ENCODE results near the gene IQCE.

IQCE gene

GRCh38 chr7:2558629-2559282, at the start of gene IQCE:
TSS of gene IQCE (plus strand) at chr7:2558979. CDS start at chr7:2559182, 203 bp downstream.
- peak; percentile 84 to 85 for DNase-seq (ENCODE audit: low read depth in 1 of 2, low spot score in 1 of 2)

DNA sequence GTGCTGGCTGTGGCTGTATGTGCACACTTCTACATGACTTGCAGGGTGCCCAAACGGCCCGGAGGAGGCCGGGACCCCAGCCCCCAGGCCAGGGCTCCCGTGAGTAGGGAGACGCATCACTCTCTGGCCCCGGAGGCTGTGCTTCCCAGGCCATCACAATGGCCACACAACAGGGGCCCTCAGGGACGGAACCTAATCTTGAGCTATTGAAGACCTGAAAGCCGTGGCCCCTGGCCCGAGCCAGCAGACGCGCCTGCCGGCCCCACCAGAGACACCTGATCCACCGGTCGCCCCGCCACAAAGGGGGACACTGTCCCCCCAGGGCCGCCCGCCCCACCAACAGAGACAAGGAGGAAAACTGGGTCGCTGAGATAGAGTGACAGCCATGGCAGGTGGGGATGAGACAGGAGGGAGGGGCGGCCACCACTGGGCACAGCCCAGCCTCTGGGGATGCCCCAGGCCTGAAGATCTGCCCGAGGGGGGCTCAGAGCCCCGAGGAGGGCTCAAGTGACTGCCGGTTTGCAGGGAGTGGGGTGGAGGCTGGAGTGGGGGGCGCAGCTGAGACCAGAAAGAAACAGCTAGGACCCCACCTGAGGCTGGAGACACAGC, 49.4 kb upstream of the IQCE start:
- no peak for DNase-seq (ENCODE audit: low read depth in 1 of 2, low spot score in 1 of 2)

GRCh38 chr7:2510130-2510776, 48.5 kb upstream of the IQCE start:
- DNase-seq (ENCODE audit: low read depth in 1 of 2, low spot score in 1 of 2) = no peak

GRCh38 chr7:2510909-2511768, 47.6 kb upstream of the IQCE start:
- DNase-seq (ENCODE audit: low read depth in 1 of 2, low spot score in 1 of 2) = peak in 1 of 2 donors; percentile 37

DNA sequence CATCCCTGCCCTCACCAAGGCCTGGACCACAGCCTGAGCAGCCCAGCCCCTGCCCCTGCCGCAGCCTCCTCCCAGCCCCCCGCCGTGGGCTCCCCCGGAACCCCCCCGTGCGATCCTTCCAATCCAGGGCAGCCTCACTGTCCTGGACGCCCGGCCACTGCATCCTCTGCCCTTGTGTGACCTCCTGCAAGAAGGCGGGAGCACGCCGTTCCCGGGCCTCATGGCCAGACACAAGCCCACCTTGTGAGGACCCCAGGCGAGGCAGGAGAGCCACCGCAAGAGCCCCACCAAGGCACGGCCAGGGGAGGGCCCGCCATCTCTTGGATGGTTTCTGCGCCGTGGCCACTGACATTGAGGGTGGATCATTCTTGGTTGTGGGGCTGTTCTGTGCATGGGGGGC, 47.0 kb upstream of the IQCE start:
- DNase-seq (ENCODE audit: low read depth in 1 of 2, low spot score in 1 of 2) = no peak

- DNase-seq (ENCODE audit: low read depth in 1 of 2, low spot score in 1 of 2) = no peak
These were observed 46.6 kb upstream of the IQCE start for GRCh38 chr7:2512179-2512661.

DNA sequence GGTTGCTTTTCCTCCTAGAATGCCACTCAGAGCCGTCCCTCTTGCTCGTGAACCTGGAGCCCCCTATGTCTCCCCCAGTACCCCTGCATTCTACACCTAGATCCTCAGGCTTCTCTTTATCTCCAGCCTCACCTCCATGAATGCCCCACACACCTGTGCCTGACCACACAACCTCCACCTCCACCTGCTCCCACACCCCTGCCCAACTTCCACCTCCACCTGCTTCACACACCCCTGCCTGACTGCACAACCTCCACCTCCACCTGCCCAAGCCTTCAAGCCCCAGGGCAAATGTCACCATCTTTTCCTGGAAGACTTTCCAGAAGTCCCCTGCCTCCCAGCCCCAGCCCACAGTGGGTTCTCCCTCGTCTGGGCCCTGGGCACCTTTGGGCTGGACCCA, 46.1 kb upstream of the IQCE start:
- no peak for DNase-seq (ENCODE audit: low read depth in 1 of 2, low spot score in 1 of 2)

DNA sequence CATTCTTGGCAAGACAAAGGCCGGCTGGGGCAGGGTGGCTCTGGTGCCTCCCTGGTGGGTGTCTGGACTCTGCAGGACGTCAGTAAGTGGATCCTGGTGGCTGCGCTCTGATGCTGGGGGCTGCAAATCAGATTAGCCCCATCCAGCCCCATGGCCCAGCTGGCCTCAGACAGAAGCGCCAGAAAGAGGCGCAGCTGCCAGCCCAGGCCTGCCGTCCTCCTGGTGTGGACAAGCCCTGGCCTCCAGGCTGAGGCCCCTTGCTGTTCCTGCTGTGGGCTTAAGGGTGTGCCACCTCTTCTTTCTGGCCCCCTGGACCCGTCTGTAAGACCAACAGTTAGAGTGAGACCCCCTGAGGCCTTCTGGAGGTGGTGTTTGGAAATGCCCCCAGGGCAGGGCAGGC, 45.1 kb upstream of the IQCE start:
- no peak for DNase-seq (ENCODE audit: low read depth in 1 of 2, low spot score in 1 of 2)

GRCh38 chr7:2514473-2515423, 44.0 kb upstream of the IQCE start:
- DNase-seq (ENCODE audit: low read depth in 1 of 2, low spot score in 1 of 2) = no peak

- DNase-seq (ENCODE audit: low read depth in 1 of 2, low spot score in 1 of 2) = no peak
These were observed 43.2 kb upstream of the IQCE start for GRCh38 chr7:2515424-2516193.

DNA sequence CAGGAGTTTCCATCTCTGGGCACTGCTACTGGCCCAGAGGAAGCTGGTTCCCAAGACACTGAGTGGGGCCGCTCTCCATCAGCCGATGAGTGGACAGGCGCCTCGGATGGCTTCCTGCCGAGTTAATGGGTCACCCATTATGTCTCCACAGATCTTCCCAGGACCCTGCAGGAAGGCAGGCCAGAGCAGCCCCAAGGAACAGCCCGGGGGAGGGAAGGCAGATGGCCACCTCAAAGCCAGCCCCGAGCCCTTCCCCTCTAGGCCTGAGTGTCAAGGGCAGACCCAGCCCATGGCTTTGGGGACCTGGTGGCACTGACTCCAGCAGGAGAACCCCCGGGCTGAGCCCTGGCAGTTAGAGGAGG, 42.6 kb upstream of the IQCE start:
- no peak for DNase-seq (ENCODE audit: low read depth in 1 of 2, low spot score in 1 of 2)

DNA sequence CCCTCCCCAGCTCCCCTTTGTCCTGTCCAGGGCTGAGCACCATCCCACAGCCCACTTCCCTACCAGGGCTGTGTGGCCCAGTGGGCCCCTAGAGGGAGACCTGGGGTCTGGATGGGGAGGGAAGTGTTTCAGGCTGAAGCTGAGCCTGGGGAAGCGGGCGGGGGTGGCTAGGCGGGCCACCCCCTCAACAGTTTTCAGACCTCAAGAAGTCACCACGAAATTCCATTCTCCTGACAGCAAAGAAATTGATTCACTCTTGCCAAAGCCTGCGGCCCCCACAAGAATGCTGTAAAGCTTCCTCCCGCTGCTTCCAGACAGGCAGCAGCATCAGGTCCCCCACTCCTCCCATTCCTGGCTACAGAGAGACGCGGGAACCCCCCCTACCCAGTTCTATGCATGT, 41.8 kb upstream of the IQCE start:
- DNase-seq (ENCODE audit: low read depth in 1 of 2, low spot score in 1 of 2) = no peak

- no peak for DNase-seq (ENCODE audit: low read depth in 1 of 2, low spot score in 1 of 2)
These were observed 40.9 kb upstream of the IQCE start for GRCh38 chr7:2517678-2518507.

GRCh38 chr7:2518737-2519118, 40.1 kb upstream of the IQCE start:
- DNase-seq (ENCODE audit: low read depth in 1 of 2, low spot score in 1 of 2) = no peak

- peak; percentile 65 to 74 for DNase-seq (ENCODE audit: low read depth in 1 of 2, low spot score in 1 of 2)
These were observed 39.5 kb upstream of the IQCE start, which contains the start of gene LFNG for GRCh38 chr7:2519119-2519930. TSS of gene LFNG (plus strand) at chr7:2519774. CDS start at chr7:2519862, 88 bp downstream.

GRCh38 chr7:2520131-2520760, 38.5 kb upstream of the IQCE start:
- no peak for DNase-seq (ENCODE audit: low read depth in 1 of 2, low spot score in 1 of 2)

DNA sequence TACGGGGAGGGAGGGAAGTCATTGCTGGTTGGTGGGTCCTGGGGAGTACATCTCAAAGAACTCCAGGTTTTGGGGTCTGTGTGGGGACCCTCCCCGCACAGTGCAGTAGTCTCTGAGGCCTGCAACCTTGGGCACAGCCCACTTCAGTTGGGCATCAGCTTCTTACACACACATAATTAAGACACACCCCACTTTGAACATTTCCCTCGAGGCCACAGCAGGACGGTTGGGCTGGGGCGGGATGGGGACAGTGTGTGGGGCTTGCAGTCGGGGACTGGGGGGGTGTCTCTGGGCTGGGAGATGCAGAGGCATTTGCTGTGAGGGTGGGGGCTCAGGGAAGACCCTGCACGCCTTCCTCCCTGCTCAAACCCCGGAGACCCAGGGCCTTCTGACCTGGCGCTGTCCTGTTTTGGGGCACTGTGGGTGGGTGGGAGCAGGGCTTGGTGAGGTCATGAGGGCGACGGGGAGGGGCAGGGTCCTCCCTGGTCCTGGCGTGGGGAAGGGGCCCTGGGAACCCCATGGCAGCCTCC, 38.0 kb upstream of the IQCE start:
- no peak for DNase-seq (ENCODE audit: low read depth in 1 of 2, low spot score in 1 of 2)

All from activated CD4-positive, alpha-beta T cell treated with anti-CD3 and anti-CD28 coated beads, Interleukin-2, amount 50 U/mL, for 24 hours (primary cell).